Panc1 (cell line): ENCODE data around the gene EIF2D. TPM values are rescaled to one million over a fixed set of nuclear protein-coding genes. Genes with fewer than 3 reads are reported as not detected.

Experiments used
- ATAC-seq: fragments of 200-7000 bp; cut with Tn5 transposase; 2 replicates; pipeline ENCODE4 v1.9.1; 2020; ENCODE audit warnings: mild to moderate bottlenecking, moderate library complexity
- BruUV-seq: library from RNA; stranded (reverse); fragments of 400-500 nt; replicated peaks from 2 replicates; lab custom pipeline; 2021; lab: Mats Ljungman, UMichigan
- CTCF ChIA-PET: fragments of 300-600 bp; sonication (Branson Sonifier 250); formaldehyde crosslinking; loops from one replicate; lab custom pipeline; 2022; ENCODE audit warnings: antibody characterized with exemption; lab: Charles Lee
- POLR2A ChIA-PET: fragments of 300-600 bp; sonication (Branson Sonifier 250); formaldehyde crosslinking; loops from one replicate; lab custom pipeline; 2022; ENCODE audit warnings: antibody characterized with exemption; lab: Charles Lee
- DNase-seq: peaks from one replicate; pipeline ENCODE4 v3.0.0-alpha.2; 2010; ENCODE audit warnings: low read depth, low spot score
- H3K27ac ChIP-seq: 2 replicates; pipeline ENCODE4 v1.5.1; 2011; ENCODE audit warnings: mild to moderate bottlenecking, low read length, inconsistent platforms
- H3K27me3 ChIP-seq: fragments of 200-500 bp; sonication (Bioruptor generic); 2 replicates; pipeline ENCODE4 v1.6.0; 2014; ENCODE audit warnings: low read length, inconsistent platforms; ENCODE audit not compliant: control insufficient read depth, insufficient read depth
- H3K36me3 ChIP-seq: fragments of 200-500 bp; sonication (Bioruptor generic); 2 replicates; pipeline ENCODE4 v1.5.1; 2014; ENCODE audit warnings: inconsistent platforms, mild to moderate bottlenecking, low read length, moderate library complexity; ENCODE audit not compliant: control insufficient read depth, insufficient read depth
- H3K4me1 ChIP-seq: 2 replicates; pipeline ENCODE4 v1.5.1; 2011; ENCODE audit warnings: inconsistent platforms, mild to moderate bottlenecking, low read length, moderate library complexity; ENCODE audit not compliant: control insufficient read depth, insufficient read depth
- H3K4me3 ChIP-seq, 2 experiments: 2 replicates each; pipeline ENCODE4 v1.5.1; 2011 to 2012; ENCODE audit warnings: low read depth in 2 of 2, low read length in 2 of 2, mild to moderate bottlenecking in 2 of 2, inconsistent platforms in 1 of 2, moderate library complexity in 1 of 2
- H3K9me3 ChIP-seq: fragments of 200-500 bp; sonication (Bioruptor generic); 2 replicates; pipeline ENCODE4 v1.5.1; 2014; ENCODE audit warnings: low read depth, mild to moderate bottlenecking, inconsistent platforms, low read length, moderate library complexity; ENCODE audit not compliant: control insufficient read depth, insufficient read depth
- POLR2AphosphoS5 ChIP-seq: IDR thresholded peaks from 2 replicates; pipeline ENCODE4 v1.6.1; 2012; ENCODE audit warnings: mild to moderate bottlenecking, low read depth, low read length, moderate library complexity
- SIN3A ChIP-seq: IDR thresholded peaks from 2 replicates; pipeline ENCODE4 v1.6.1; 2012; ENCODE audit warnings: low read depth, mild to moderate bottlenecking, low read length, moderate library complexity, borderline replicate concordance; ENCODE audit not compliant: insufficient read depth
- TCF7L2 ChIP-seq: IDR thresholded peaks from 2 replicates; pipeline ENCODE4 v1.6.1; 2011; ENCODE audit warnings: mild to moderate bottlenecking, low read depth, low read length, inconsistent platforms
- in situ Hi-C: cut with HindIII; loops from 2 replicates; pipeline ENCODE4 v1.10.0; 2016; ENCODE audit warnings: low sequenced_read_pairs, low pct_unique_long_range_greater_than_20kb
- intact Hi-C: fragments of 100-400 bp; cut with micrococcal nuclease; formaldehyde crosslinking; loops from one replicate; pipeline ENCODE4 v1.10.0; 2022; ENCODE audit not compliant: unreplicated experiment
- total RNA-seq: library from RNA; stranded (reverse); gene quantifications from one replicate; pipeline ENCODE4 v1.2.1, GENCODE V29; 2021; ENCODE audit not compliant: unreplicated experiment
- TF ChIP-seq, protein P1 (sequence below): fragments of 450-650 bp; IDR thresholded peaks from 2 replicates; pipeline ENCODE4 v1.5.1; 2017; ENCODE audit warnings: mild to moderate bottlenecking
- TF ChIP-seq, protein P2 (sequence below), 2 experiments: IDR thresholded peaks; 2 replicates each; pipeline ENCODE4 v1.6.1; 2011 to 2012; ENCODE audit warnings: low read depth in 2 of 2, control low read depth in 1 of 2, low read length in 1 of 2, mild to moderate bottlenecking in 1 of 2, moderate library complexity in 1 of 2; ENCODE audit not compliant: insufficient read depth in 1 of 2

The EIF2D gene
- total RNA-seq, 1 experiment from 2014 or later = 28.7 TPM

DNA sequence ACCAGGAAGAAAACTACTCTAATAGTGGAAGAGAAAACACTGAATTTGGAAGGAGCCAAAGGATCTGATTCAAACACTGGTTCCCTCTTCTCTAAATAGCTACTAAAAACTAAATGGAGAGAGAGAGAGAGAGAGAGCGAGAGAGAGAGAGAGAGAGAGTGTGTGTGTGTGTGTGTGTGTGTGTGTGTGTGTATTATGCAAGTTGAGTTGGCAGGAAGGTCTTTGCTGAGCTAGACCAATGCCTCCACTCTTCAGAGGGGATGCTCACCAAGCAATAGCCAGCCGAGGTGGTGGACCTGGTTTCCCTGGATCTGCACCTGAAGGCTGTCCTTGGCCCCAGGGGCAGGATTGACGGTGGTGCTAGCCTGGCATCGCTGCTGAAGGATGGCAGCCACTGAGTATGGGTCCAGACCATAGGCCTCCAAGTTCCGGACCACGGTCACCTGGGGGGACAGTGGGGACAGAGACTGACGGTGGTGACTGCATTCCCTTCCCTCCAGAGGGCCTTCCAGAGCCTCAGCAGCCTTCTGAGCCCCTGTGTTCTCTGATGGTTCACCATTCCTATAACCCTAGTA, 18.8 kb downstream of the EIF2D start:
- TF ChIP-seq POLR2AphosphoS5 (no peak), TCF7L2 (no peak), SIN3A (no peak)
- TF ChIP-seq, protein P1, sequence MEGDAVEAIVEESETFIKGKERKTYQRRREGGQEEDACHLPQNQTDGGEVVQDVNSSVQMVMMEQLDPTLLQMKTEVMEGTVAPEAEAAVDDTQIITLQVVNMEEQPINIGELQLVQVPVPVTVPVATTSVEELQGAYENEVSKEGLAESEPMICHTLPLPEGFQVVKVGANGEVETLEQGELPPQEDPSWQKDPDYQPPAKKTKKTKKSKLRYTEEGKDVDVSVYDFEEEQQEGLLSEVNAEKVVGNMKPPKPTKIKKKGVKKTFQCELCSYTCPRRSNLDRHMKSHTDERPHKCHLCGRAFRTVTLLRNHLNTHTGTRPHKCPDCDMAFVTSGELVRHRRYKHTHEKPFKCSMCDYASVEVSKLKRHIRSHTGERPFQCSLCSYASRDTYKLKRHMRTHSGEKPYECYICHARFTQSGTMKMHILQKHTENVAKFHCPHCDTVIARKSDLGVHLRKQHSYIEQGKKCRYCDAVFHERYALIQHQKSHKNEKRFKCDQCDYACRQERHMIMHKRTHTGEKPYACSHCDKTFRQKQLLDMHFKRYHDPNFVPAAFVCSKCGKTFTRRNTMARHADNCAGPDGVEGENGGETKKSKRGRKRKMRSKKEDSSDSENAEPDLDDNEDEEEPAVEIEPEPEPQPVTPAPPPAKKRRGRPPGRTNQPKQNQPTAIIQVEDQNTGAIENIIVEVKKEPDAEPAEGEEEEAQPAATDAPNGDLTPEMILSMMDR = no peak
- TF ChIP-seq, protein P2, sequence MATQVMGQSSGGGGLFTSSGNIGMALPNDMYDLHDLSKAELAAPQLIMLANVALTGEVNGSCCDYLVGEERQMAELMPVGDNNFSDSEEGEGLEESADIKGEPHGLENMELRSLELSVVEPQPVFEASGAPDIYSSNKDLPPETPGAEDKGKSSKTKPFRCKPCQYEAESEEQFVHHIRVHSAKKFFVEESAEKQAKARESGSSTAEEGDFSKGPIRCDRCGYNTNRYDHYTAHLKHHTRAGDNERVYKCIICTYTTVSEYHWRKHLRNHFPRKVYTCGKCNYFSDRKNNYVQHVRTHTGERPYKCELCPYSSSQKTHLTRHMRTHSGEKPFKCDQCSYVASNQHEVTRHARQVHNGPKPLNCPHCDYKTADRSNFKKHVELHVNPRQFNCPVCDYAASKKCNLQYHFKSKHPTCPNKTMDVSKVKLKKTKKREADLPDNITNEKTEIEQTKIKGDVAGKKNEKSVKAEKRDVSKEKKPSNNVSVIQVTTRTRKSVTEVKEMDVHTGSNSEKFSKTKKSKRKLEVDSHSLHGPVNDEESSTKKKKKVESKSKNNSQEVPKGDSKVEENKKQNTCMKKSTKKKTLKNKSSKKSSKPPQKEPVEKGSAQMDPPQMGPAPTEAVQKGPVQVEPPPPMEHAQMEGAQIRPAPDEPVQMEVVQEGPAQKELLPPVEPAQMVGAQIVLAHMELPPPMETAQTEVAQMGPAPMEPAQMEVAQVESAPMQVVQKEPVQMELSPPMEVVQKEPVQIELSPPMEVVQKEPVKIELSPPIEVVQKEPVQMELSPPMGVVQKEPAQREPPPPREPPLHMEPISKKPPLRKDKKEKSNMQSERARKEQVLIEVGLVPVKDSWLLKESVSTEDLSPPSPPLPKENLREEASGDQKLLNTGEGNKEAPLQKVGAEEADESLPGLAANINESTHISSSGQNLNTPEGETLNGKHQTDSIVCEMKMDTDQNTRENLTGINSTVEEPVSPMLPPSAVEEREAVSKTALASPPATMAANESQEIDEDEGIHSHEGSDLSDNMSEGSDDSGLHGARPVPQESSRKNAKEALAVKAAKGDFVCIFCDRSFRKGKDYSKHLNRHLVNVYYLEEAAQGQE (IDR thresholded peaks at IDR 0.05; ENCODE audit: insufficient read depth in 1 of 2, low read depth in 2 of 2, low read length in 1 of 2) = no peak
- H3K9me3 ChIP-seq = no peaks in the 10 kb centered on the region
- H3K4me1 ChIP-seq = no peaks in the 10 kb centered on the region
- in situ Hi-C loops = no loop called here
- intact Hi-C loops = no loop called here
- CTCF ChIA-PET = no interaction called here
- no peak overlapping the region for H3K4me3 ChIP-seq
- POLR2A ChIA-PET = no interaction called here
- no TSS peak for BruUV-seq
- peaks cover 2% of the 10 kb centered on the region; the same call in 1 of the 2 replicates for H3K36me3 ChIP-seq
- no peak overlapping the region for H3K27ac ChIP-seq
- DNase-seq (no peak), ATAC-seq (no peak)
- H3K27me3 ChIP-seq = no peaks in the 10 kb centered on the region

DNA sequence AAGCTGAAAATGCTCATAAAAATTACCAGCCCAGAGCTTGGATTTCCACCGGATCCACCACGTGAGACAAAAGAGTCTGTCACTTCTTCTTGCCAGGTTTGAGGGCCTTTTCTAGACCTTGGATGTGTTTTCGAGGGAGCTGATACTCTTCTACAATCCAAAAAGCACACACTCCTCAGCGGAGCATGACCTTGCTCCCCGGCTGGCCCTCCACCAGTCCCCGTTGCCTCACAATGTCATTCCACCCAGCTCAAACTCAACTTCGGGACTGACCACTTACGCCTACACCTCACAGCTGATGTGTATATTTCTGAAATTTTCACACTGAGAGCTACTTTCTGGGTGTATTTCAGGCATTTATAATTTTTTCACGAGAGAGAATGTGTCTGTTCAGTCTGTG, 20.6 kb downstream of the EIF2D start:
- no peak overlapping the region for H3K27ac ChIP-seq
- ATAC-seq (no peak), DNase-seq (no peak)
- ChIA-PET POLR2A (no interaction called here), CTCF (no interaction called here)
- no peaks in the 10 kb centered on the region for H3K4me1 ChIP-seq
- intact Hi-C loops (no loop called here), in situ Hi-C loops (no loop called here)
- H3K36me3 ChIP-seq = peaks cover 2% of the 10 kb centered on the region; the same call in 1 of the 2 replicates
- H3K4me3 ChIP-seq = no peak overlapping the region
- H3K9me3 ChIP-seq = no peaks in the 10 kb centered on the region
- BruUV-seq = no TSS peak
- TF ChIP-seq, protein P2 (IDR thresholded peaks at IDR 0.05; ENCODE audit: insufficient read depth in 1 of 2, low read depth in 2 of 2, low read length in 1 of 2) = no peak
- TF ChIP-seq POLR2AphosphoS5 = no peak
- TF ChIP-seq, protein P1 = no peak
- no peak for TF ChIP-seq TCF7L2
- no peak for TF ChIP-seq SIN3A
- H3K27me3 ChIP-seq = no peaks in the 10 kb centered on the region
